H9 (cell line): ENCODE measurements around the gene ATG7. TPM values are rescaled to one million over a fixed set of nuclear protein-coding genes. Genes with fewer than 3 reads are reported as not detected.

Source experiments
- DNase-seq: peaks from one replicate; pipeline ENCODE4 v3.0.0-alpha.2; 2017
- H2AFZ ChIP-seq: one replicate; pipeline ENCODE4 v1.6.1; 2013; ENCODE audit warnings: mild to moderate bottlenecking, low read length, control low read depth, moderate library complexity
- H2AK5ac ChIP-seq: 2 replicates; pipeline ENCODE4 v1.6.1; 2013; ENCODE audit warnings: low read length, control low read depth, mixed read lengths; ENCODE audit not compliant: insufficient read length
- H2BK120ac ChIP-seq: one replicate; pipeline ENCODE4 v1.6.1; 2013; ENCODE audit warnings: low read depth, mild to moderate bottlenecking, low read length, control low read depth, inconsistent platforms; ENCODE audit not compliant: poor library complexity, severe bottlenecking
- H2BK12ac ChIP-seq: 2 replicates; pipeline ENCODE4 v1.6.1; 2013; ENCODE audit warnings: low read length, control low read depth, mixed read lengths, low read depth; ENCODE audit not compliant: insufficient read length
- H2BK15ac ChIP-seq: 2 replicates; pipeline ENCODE4 v1.6.1; 2013; ENCODE audit warnings: low read depth, low read length, control low read depth
- H2BK20ac ChIP-seq: one replicate; pipeline ENCODE4 v1.6.1; 2013; ENCODE audit warnings: low read depth, mild to moderate bottlenecking, low read length, control low read depth, inconsistent platforms; ENCODE audit not compliant: poor library complexity, severe bottlenecking
- H2BK5ac ChIP-seq: 2 replicates; pipeline ENCODE4 v1.6.1; 2013; ENCODE audit warnings: low read length, control low read depth, mixed read lengths; ENCODE audit not compliant: insufficient read length
- H3K14ac ChIP-seq: 2 replicates; pipeline ENCODE4 v1.6.1; 2013; ENCODE audit warnings: low read length, control low read depth; ENCODE audit not compliant: insufficient read depth
- H3K18ac ChIP-seq: 2 replicates; pipeline ENCODE4 v1.6.1; 2013; ENCODE audit warnings: low read depth, mild to moderate bottlenecking, mixed read lengths, low read length, control low read depth; ENCODE audit not compliant: insufficient read length
- H3K23ac ChIP-seq: 2 replicates; pipeline ENCODE4 v1.6.1; 2013; ENCODE audit warnings: low read length, control low read depth, mixed read lengths, low read depth; ENCODE audit not compliant: insufficient read length
- H3K23me2 ChIP-seq: 2 replicates; pipeline ENCODE4 v1.6.1; 2013; ENCODE audit warnings: low read depth, mild to moderate bottlenecking, mixed read lengths, low read length, control low read depth; ENCODE audit not compliant: insufficient read length, poor library complexity, severe bottlenecking
- H3K27ac ChIP-seq: 2 replicates; pipeline ENCODE4 v1.5.1; 2013; ENCODE audit warnings: low read length, control low read depth, mixed read lengths, low read depth; ENCODE audit not compliant: insufficient read length
- H3K27me3 ChIP-seq: 2 replicates; pipeline ENCODE4 v1.6.1; 2013; ENCODE audit warnings: low read length, control low read depth, inconsistent platforms; ENCODE audit not compliant: insufficient read depth
- H3K4ac ChIP-seq: 2 replicates; pipeline ENCODE4 v1.6.1; 2013; ENCODE audit warnings: low read depth, mild to moderate bottlenecking, control low read depth, inconsistent platforms, low read length, moderate library complexity
- H3K4me1 ChIP-seq: 2 replicates; pipeline ENCODE4 v1.6.1; 2013; ENCODE audit warnings: low read length, control low read depth, inconsistent platforms; ENCODE audit not compliant: insufficient read depth
- H3K4me2 ChIP-seq: 2 replicates; pipeline ENCODE4 v1.6.1; 2013; ENCODE audit warnings: low read length, control low read depth, mixed read lengths; ENCODE audit not compliant: insufficient read length, insufficient read depth
- H3K56ac ChIP-seq: 2 replicates; pipeline ENCODE4 v1.6.1; 2013; ENCODE audit warnings: low read depth, mild to moderate bottlenecking, mixed read lengths, low read length, control low read depth; ENCODE audit not compliant: insufficient read length
- H3K79me1 ChIP-seq: 2 replicates; pipeline ENCODE4 v1.6.1; 2013; ENCODE audit warnings: low read depth, mild to moderate bottlenecking, moderate library complexity, low read length, control low read depth, inconsistent platforms; ENCODE audit not compliant: insufficient read depth, poor library complexity, severe bottlenecking
- H3K79me2 ChIP-seq: 2 replicates; pipeline ENCODE4 v1.6.1; 2013; ENCODE audit warnings: low read length, control low read depth, inconsistent platforms; ENCODE audit not compliant: insufficient read depth
- H3K9ac ChIP-seq: 2 replicates; pipeline ENCODE4 v1.6.1; 2013; ENCODE audit warnings: low read length, control low read depth, mixed read lengths; ENCODE audit not compliant: insufficient read length; ENCODE audit errors: extremely low read depth
- H3K9me3 ChIP-seq: one replicate; pipeline ENCODE4 v1.6.1; 2013; ENCODE audit warnings: low read depth, low read length, inconsistent platforms; ENCODE audit not compliant: control insufficient read depth
- H3T11ph ChIP-seq: one replicate; pipeline ENCODE4 v1.6.1; 2013; ENCODE audit warnings: mild to moderate bottlenecking, low read length, control low read depth, inconsistent platforms
- H4K20me1 ChIP-seq: one replicate; pipeline ENCODE4 v1.6.1; 2013; ENCODE audit not compliant: control insufficient read depth, insufficient read length, insufficient read depth
- H4K5ac ChIP-seq: 2 replicates; pipeline ENCODE4 v1.6.1; 2013; ENCODE audit warnings: low read depth, mild to moderate bottlenecking, mixed read lengths, low read length, control low read depth; ENCODE audit not compliant: insufficient read length
- H4K8ac ChIP-seq: replicated peaks from 2 replicates; pipeline ENCODE4 v1.6.1; 2013; ENCODE audit warnings: low read length, control low read depth, mixed read lengths, low read depth; ENCODE audit not compliant: insufficient read length
- H4K91ac ChIP-seq: 2 replicates; pipeline ENCODE4 v1.6.1; 2013; ENCODE audit warnings: low read depth, mild to moderate bottlenecking, moderate library complexity, mixed read lengths, low read length, control low read depth; ENCODE audit not compliant: insufficient read length
- H3K27ac Mint-ChIP-seq, 3 experiments: 2 replicates in 2 of 3; 3 replicates in 1 of 3; pipeline ENCODE4 v1.8.0; 2020 to 2021; ENCODE audit warnings: mixed read lengths in 3 of 3, mild to moderate bottlenecking in 1 of 3, moderate library complexity in 1 of 3
- H3K27me3 Mint-ChIP-seq: 2 replicates; pipeline ENCODE4 v1.8.0; 2021; ENCODE audit warnings: low read depth, mild to moderate bottlenecking, moderate library complexity, mixed read lengths
- H3K36me3 Mint-ChIP-seq, 3 experiments: 2 replicates in 2 of 3; 3 replicates in 1 of 3; pipeline ENCODE4 v1.8.0; 2020 to 2021; ENCODE audit warnings: low read depth in 3 of 3, mixed read lengths in 3 of 3; ENCODE audit not compliant: insufficient read depth in 1 of 3
- H3K4me1 Mint-ChIP-seq, 2 experiments: 2 replicates each; pipeline ENCODE4 v1.8.0; 2020; ENCODE audit warnings: mixed read lengths in 2 of 2
- H3K4me3 Mint-ChIP-seq, 2 experiments: 2 replicates in 1 of 2; 3 replicates in 1 of 2; pipeline ENCODE4 v1.8.0; 2020 to 2021; ENCODE audit warnings: mild to moderate bottlenecking in 2 of 2, mixed read lengths in 2 of 2, moderate library complexity in 1 of 2
- H3K9me3 Mint-ChIP-seq, 2 experiments: 2 replicates in 1 of 2; 3 replicates in 1 of 2; pipeline ENCODE4 v1.8.0; 2020; ENCODE audit warnings: mild to moderate bottlenecking in 2 of 2, mixed read lengths in 2 of 2, moderate library complexity in 1 of 2
- WGBS: extraction: QIAGEN DNeasy Blood & Tissue Kit; methylation state at CpG from one replicate; pipeline ENCODE4 v1.1.7; 2013; ENCODE audit warnings: missing lambda C conversion rate, low lambda C conversion rate, mixed read lengths; ENCODE audit not compliant: insufficient read length; ENCODE audit errors: extremely low coverage; 5-methylcytosine and 5-hydroxymethylcytosine counted together
- total RNA-seq: library from RNA; stranded (reverse); gene quantifications from 2 replicates; pipeline ENCODE4 v1.2.1, GENCODE V29; 2021
- TF ChIP-seq, protein P1 (sequence below): fragments of 200-600 bp; sonication (generic); conservative IDR thresholded peaks from 3 replicates; pipeline ENCODE4 v1.8.0; 2021; ENCODE audit warnings: antibody characterized with exemption, mild to moderate bottlenecking

Gene ATG7
- total RNA-seq, 1 experiment from 2014 or later: 17.9 TPM

DNA sequence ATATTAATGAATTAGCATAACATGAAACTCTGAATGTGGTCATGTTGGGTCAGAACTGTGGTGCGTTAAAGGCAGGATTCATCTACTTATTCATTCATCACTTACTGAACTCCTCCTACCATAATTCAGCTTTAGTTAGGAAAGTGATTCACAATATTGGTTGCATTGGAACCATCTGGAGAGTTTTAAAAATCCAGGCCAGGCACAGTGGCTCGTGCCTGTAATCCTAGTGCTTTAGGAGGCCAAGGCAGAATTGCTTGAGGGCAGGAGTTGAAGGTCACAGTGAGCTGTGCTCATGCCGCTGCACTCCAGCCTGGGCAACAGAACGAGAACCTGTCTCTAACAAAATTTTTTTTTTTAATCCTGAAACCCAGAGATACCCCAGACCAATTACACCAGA is 44.2 kb upstream of the ATG7 start:
- Mint-ChIP-seq H3K4me1 (peaks cover 0 to 5% of the 10 kb centered on the region in 2 experiments; a peak in 2 of 4 replicates), H3K36me3 (no peaks in the 10 kb centered on the region), H3K27ac (no peak overlapping the region), H3K9me3 (no peaks in the 10 kb centered on the region), H3K27me3 (peaks cover 6% of the 10 kb centered on the region), H3K4me3 (no peak overlapping the region)
- Histone ChIP-seq H3T11ph (no peak overlapping the region), H4K91ac (no peak overlapping the region), H4K8ac (no peak overlapping the region), H2BK20ac (no peak overlapping the region), H2BK12ac (no peak overlapping the region), H2BK15ac (no peak overlapping the region), H3K4me2 (no peak overlapping the region), H3K27me3 (no peaks in the 10 kb centered on the region), H3K4ac (no peak overlapping the region), H3K56ac (no peak overlapping the region), H3K14ac (no peak overlapping the region), H3K4me1 (no peaks in the 10 kb centered on the region), H3K9me3 (no peaks in the 10 kb centered on the region), H2BK5ac (no peak overlapping the region), H3K79me2 (no peaks in the 10 kb centered on the region), H3K79me1 (no peaks in the 10 kb centered on the region), H4K5ac (no peak overlapping the region), H3K23ac (no peak overlapping the region), H3K23me2 (no peaks in the 10 kb centered on the region), H2AFZ (no peak overlapping the region), H4K20me1 (no peaks in the 10 kb centered on the region), H2AK5ac (no peak overlapping the region), H3K18ac (no peak overlapping the region), H2BK120ac (no peak overlapping the region), H3K9ac (no peak overlapping the region), H3K27ac (no peak overlapping the region)
- TF ChIP-seq, protein P1, sequence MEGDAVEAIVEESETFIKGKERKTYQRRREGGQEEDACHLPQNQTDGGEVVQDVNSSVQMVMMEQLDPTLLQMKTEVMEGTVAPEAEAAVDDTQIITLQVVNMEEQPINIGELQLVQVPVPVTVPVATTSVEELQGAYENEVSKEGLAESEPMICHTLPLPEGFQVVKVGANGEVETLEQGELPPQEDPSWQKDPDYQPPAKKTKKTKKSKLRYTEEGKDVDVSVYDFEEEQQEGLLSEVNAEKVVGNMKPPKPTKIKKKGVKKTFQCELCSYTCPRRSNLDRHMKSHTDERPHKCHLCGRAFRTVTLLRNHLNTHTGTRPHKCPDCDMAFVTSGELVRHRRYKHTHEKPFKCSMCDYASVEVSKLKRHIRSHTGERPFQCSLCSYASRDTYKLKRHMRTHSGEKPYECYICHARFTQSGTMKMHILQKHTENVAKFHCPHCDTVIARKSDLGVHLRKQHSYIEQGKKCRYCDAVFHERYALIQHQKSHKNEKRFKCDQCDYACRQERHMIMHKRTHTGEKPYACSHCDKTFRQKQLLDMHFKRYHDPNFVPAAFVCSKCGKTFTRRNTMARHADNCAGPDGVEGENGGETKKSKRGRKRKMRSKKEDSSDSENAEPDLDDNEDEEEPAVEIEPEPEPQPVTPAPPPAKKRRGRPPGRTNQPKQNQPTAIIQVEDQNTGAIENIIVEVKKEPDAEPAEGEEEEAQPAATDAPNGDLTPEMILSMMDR: no peak
- DNase-seq: no peak
- no CpG with 5 or more reads among the region's 4 CpGs for WGBS
